Left lung (tissue), 10 donors: ENCODE measurements around the gene TAF11L13. TPM values are rescaled to one million over a fixed set of nuclear protein-coding genes. Genes with fewer than 3 reads are reported as not detected.

Source experiments
- ATAC-seq: fragments of 200-7000 bp; cut with Tn5 transposase; one replicate; pipeline ENCODE4 v1.9.1; 2020; ENCODE audit warnings: moderate library complexity
- DNase-seq, 4 donors: peaks; one replicate each; pipeline ENCODE4 v3.0.0-alpha.2; 2013 to 2020
- H3K27ac ChIP-seq, 2 donors: fragments of 200-600 bp; sonication (generic) in 1 of 2; one replicate each; pipeline versions ENCODE4 v1.5.0 to v1.8.0; 2020 to 2021
- H3K27me3 ChIP-seq, 2 donors: fragments of 200-600 bp; sonication (generic) in 1 of 2; one replicate each; pipeline versions ENCODE4 v1.5.0 to v1.8.0; 2020 to 2021
- H3K36me3 ChIP-seq, 2 donors: fragments of 200-600 bp; sonication (generic) in 1 of 2; one replicate each; pipeline versions ENCODE4 v1.5.0 to v1.8.0; 2020 to 2021
- H3K4me1 ChIP-seq, 2 donors: fragments of 200-600 bp; one replicate each; pipeline ENCODE4 v1.8.0; 2021
- H3K4me3 ChIP-seq, 2 donors: fragments of 200-600 bp; sonication (generic) in 1 of 2; one replicate each; pipeline versions ENCODE4 v1.5.0 to v1.8.0; 2020 to 2021; ENCODE audit warnings: mild to moderate bottlenecking in 1 of 2
- H3K9me3 ChIP-seq, 2 donors: fragments of 200-600 bp; sonication (generic) in 1 of 2; one replicate each; pipeline versions ENCODE4 v1.5.0 to v1.8.0; 2020 to 2021
- CTCF ChIP-seq, 2 donors: fragments of 200-600 bp; sonication (generic) in 1 of 2; IDR thresholded peaks; one replicate each; pipeline versions ENCODE4 v1.5.0 to v1.8.0; 2021; ENCODE audit warnings: antibody characterized with exemption in 2 of 2
- intact Hi-C, 2 donors: fragments of 100-400 bp; cut with DNase I; formaldehyde crosslinking; loops; one replicate each; pipeline versions ENCODE4 v1.11.2 to v1.14.2; 2022
- polyA plus RNA-seq, 6 donors: library from polyadenylated mRNA; unstranded; fragments of 120-200 nt; gene quantifications; one replicate each; pipeline ENCODE4 v1.2.1, GENCODE V29; 2013; ENCODE audit not compliant: insufficient read length in 6 of 6
- total RNA-seq, 2 donors: library from RNA; stranded (reverse); fragmentation: NEBNext Ultra II Directional; extraction: Animal tissue kit (Norgen Biotek cat#: 25700); gene quantifications; one replicate each; pipeline ENCODE4 v1.2.1, GENCODE V29; 2021
- donor health status: DM: no; HTN: yes; CAD: no.
- donor health status: DM: no; HTN: no; CAD: no.

The TAF11L13 gene
- total and polyA plus RNA-seq, 8 donors = not detected

DNA sequence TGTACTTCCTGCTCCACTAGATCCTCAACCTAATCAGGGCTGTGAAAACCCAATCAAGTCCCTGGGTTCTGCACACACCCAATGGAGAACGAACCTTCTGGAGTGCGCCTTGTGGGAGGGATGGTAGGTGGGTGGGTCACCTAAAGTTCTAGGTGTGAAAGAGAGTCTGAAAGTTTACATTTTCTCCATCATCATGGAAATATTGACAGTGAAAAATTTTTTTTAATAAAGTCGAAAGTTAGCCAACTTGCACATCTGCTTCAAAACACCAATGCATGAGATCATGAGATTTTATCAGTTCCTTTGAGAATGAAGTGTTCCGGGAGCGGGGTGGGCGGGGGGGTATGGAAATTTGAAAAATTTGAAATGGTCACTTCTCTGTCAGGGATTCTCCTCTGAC lies 24.0 kb downstream of the TAF11L13 start:
- peaks cover 0 to 4% of the 10 kb centered on the region in 2 donors for H3K9me3 ChIP-seq
- ATAC-seq (no peak), DNase-seq (no peak)
- no peak overlapping the region for H3K4me3 ChIP-seq
- H3K4me1 ChIP-seq = no peaks in the 10 kb centered on the region
- no peaks in the 10 kb centered on the region for H3K36me3 ChIP-seq
- no peak overlapping the region for H3K27ac ChIP-seq
- intact Hi-C loops = no loop called here
- no peaks in the 10 kb centered on the region for H3K27me3 ChIP-seq
- TF ChIP-seq CTCF (IDR thresholded peaks at IDR 0.05) = no peak

- H3K27me3 ChIP-seq = no peaks in the 10 kb centered on the region
- intact Hi-C loops = no loop called here
- DNase-seq (no peak), ATAC-seq (no peak)
- H3K27ac ChIP-seq = no peak overlapping the region
- H3K9me3 ChIP-seq = peaks cover 0 to 6% of the 10 kb centered on the region in 2 donors
- no peaks in the 10 kb centered on the region for H3K36me3 ChIP-seq
- no peaks in the 10 kb centered on the region for H3K4me1 ChIP-seq
- no peak for TF ChIP-seq CTCF (IDR thresholded peaks at IDR 0.05)
- no peak overlapping the region for H3K4me3 ChIP-seq
Measured at GRCh38 chr5:17663182-17663581, 31.3 kb downstream of the TAF11L13 start.

- Histone ChIP-seq H3K9me3 (peaks cover 0 to 9% of the 10 kb centered on the region in 2 donors), H3K4me1 (no peaks in the 10 kb centered on the region), H3K4me3 (no peak overlapping the region), H3K27me3 (no peaks in the 10 kb centered on the region), H3K27ac (no peak overlapping the region), H3K36me3 (no peaks in the 10 kb centered on the region)
- ATAC-seq (no peak), DNase-seq (no peak)
- TF ChIP-seq CTCF (IDR thresholded peaks at IDR 0.05) = no peak
- intact Hi-C loops = no loop called here
Measured at GRCh38 chr5:17665836-17666235, 33.9 kb downstream of the TAF11L13 start.

GRCh38 chr5:17666726-17667235 lies 34.9 kb downstream of the TAF11L13 start:
- TF ChIP-seq CTCF (IDR thresholded peaks at IDR 0.05) = no peak

GRCh38 chr5:17670353-17670752 lies 38.5 kb downstream of the TAF11L13 start:
- intact Hi-C loops = no loop called here
- ATAC-seq = no peak
- Histone ChIP-seq H3K27ac (no peak overlapping the region), H3K27me3 (no peaks in the 10 kb centered on the region), H3K9me3 (peaks cover 0 to 5% of the 10 kb centered on the region in 2 donors), H3K4me3 (no peak overlapping the region), H3K36me3 (no peaks in the 10 kb centered on the region), H3K4me1 (no peaks in the 10 kb centered on the region)
- no peak for DNase-seq
- no peak for TF ChIP-seq CTCF (IDR thresholded peaks at IDR 0.05)

More at GRCh38 chr5:17666726-17667235, 34.9 kb downstream of the TAF11L13 start:
- no peaks in the 10 kb centered on the region for H3K4me1 ChIP-seq
- ATAC-seq (no peak), DNase-seq (no peak)
- H3K36me3 ChIP-seq = no peaks in the 10 kb centered on the region
- no peak overlapping the region for H3K27ac ChIP-seq
- peaks cover 0 to 6% of the 10 kb centered on the region in 2 donors for H3K9me3 ChIP-seq
- intact Hi-C loops = no loop called here
- H3K4me3 ChIP-seq = no peak overlapping the region
- no peaks in the 10 kb centered on the region for H3K27me3 ChIP-seq
